H1 (cell line): ENCODE results near the gene PSME4.

Experiments
- BACH1 ChIP-seq: IDR thresholded peaks from 2 replicates; pipeline ENCODE4 v1.6.1; 2012; ENCODE audit warnings: low read length, improper control_type of control experiment
- CEBPB ChIP-seq: IDR thresholded peaks from 2 replicates; pipeline ENCODE4 v1.6.1; 2012; ENCODE audit warnings: low read depth, low read length
- CHD1 ChIP-seq: IDR thresholded peaks from 2 replicates; pipeline ENCODE4 v1.6.1; 2012; ENCODE audit warnings: low read depth, low read length, improper control_type of control experiment
- CTCF ChIP-seq, 3 experiments: IDR thresholded peaks; 1 replicate in 2 of 3; 2 replicates in 1 of 3; pipeline versions ENCODE4 v1.5.1 to v1.6.1; 2011; ENCODE audit warnings: low read length in 3 of 3, mild to moderate bottlenecking in 3 of 3, inconsistent platforms in 2 of 3, low read depth in 1 of 3, moderate library complexity in 1 of 3; ENCODE audit not compliant: insufficient read depth in 1 of 3; ENCODE audit errors: control extremely low read depth in 1 of 3
- EZH2 ChIP-seq: fragments of 200-600 bp; sonication (generic); IDR thresholded peaks from 2 replicates; pipeline ENCODE4 v1.7.1; 2012; ENCODE audit warnings: low read depth, mild to moderate bottlenecking, moderate library complexity, low read length, inconsistent platforms; ENCODE audit not compliant: severe bottlenecking
- MAFK ChIP-seq: IDR thresholded peaks from 2 replicates; pipeline ENCODE4 v1.6.1; 2012; ENCODE audit warnings: low read depth, mild to moderate bottlenecking, improper control_type of control experiment, low read length
- MAX ChIP-seq: IDR thresholded peaks from 2 replicates; pipeline ENCODE4 v1.6.1; 2012; ENCODE audit warnings: inconsistent platforms
- NRF1 ChIP-seq: IDR thresholded peaks from 2 replicates; pipeline ENCODE4 v1.6.1; 2011; ENCODE audit warnings: mild to moderate bottlenecking, low read depth, low read length, improper control_type of control experiment
- POLR2A ChIP-seq, 2 experiments: IDR thresholded peaks; 1 replicate in 1 of 2; 2 replicates in 1 of 2; pipeline ENCODE4 v1.6.1; 2011; ENCODE audit warnings: low read depth in 2 of 2, low read length in 2 of 2, mild to moderate bottlenecking in 2 of 2; ENCODE audit errors: control extremely low read depth in 1 of 2
- POLR2AphosphoS5 ChIP-seq: IDR thresholded peaks from 2 replicates; pipeline ENCODE4 v1.6.1; 2011; ENCODE audit warnings: low read depth, low read length
- RAD21 ChIP-seq, 2 experiments: IDR thresholded peaks in 1 of 2; conservative IDR thresholded peaks in 1 of 2; 2 replicates each; pipeline ENCODE4 v1.6.1; 2011; ENCODE audit warnings: low read depth in 2 of 2, low read length in 2 of 2, improper control_type of control experiment in 1 of 2, inconsistent platforms in 1 of 2, mild to moderate bottlenecking in 1 of 2, moderate library complexity in 1 of 2
- SUZ12 ChIP-seq: fragments of 200-600 bp; sonication (generic); IDR thresholded peaks from 2 replicates; pipeline ENCODE4 v1.6.1; 2012; ENCODE audit warnings: mild to moderate bottlenecking, inconsistent platforms, low read length, moderate library complexity, mixed read lengths
- TAF1 ChIP-seq: IDR thresholded peaks from 2 replicates; pipeline ENCODE4 v1.6.1; 2011; ENCODE audit warnings: mild to moderate bottlenecking, low read depth, low read length
- TEAD4 ChIP-seq: IDR thresholded peaks from 2 replicates; pipeline ENCODE4 v1.6.1; 2012; ENCODE audit warnings: low read depth, low read length, inconsistent platforms, mixed read lengths

- TF ChIP-seq CTCF (IDR thresholded peaks at IDR 0.05; ENCODE audit: control extremely low read depth in 1 of 3, insufficient read depth in 1 of 3, low read depth in 1 of 3, low read length in 3 of 3), result no peak
- TF ChIP-seq CHD1, result no peak
- no peak for TF ChIP-seq POLR2AphosphoS5
- TF ChIP-seq CEBPB, result no peak
- TF ChIP-seq POLR2A (IDR thresholded peaks at IDR 0.05; ENCODE audit: control extremely low read depth in 1 of 2, low read depth in 2 of 2, low read length in 2 of 2), result no peak
- no peak for TF ChIP-seq MAX
- TF ChIP-seq TAF1, result no peak
- TF ChIP-seq RAD21 (IDR thresholded peaks at IDR 0.05 in 1 of 2, conservative IDR thresholded peaks at IDR 0.05 in 1 of 2; ENCODE audit: low read depth in 2 of 2, low read length in 2 of 2), result no peak
- no peak for TF ChIP-seq EZH2
- no peak for TF ChIP-seq BACH1
- no peak for TF ChIP-seq MAFK
- no peak for TF ChIP-seq SUZ12
- no peak for TF ChIP-seq TEAD4
- TF ChIP-seq NRF1, result no peak
These were observed 67.8 kb downstream of the PSME4 start for GRCh38 chr2:53903011-53903410.
